Stimulated activated CD4-positive, alpha-beta T cell treated with anti-CD3 and anti-CD28 coated beads, Interleukin-2, amount 100 ng/mL, for 24 hours (primary cell): ENCODE results near the gene RECQL.
"Not testable (repeated sequence)": the region's sequence is repeated elsewhere in the genome, so short reads cannot be mapped to it uniquely, and the experiment has no call there.

Experiments used
- DNase-seq, 2 donors: peaks; one replicate each; pipeline ENCODE4 v3.0.0-alpha.2; 2020

Gene RECQL

DNA sequence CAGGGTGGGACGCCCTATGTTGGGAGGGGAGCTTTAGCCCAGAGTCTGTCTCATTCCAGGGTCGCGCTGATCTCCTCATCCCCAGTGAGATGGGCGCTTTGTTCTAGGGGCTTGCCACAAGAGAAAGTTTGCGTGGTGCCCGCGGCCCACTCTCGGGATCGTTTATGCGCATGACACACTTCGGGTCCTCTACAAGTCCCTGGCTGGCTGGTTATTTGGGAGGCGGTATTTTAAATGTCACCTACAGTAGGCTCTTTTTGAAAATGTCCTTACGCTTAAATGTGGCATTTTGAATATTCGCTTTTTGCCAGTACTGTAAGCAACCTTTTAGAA is 695 bp upstream of the RECQL start:
- DNase-seq: peak; percentile 32 to 53

GRCh38 chr12:21500786-21501257 is 613 bp downstream of the RECQL start:
- DNase-seq: no peak

- no peak for DNase-seq
These were observed 1.7 kb downstream of the RECQL start for GRCh38 chr12:21499765-21500164.

- no peak for DNase-seq
These were observed 15.4 kb downstream of the RECQL start for GRCh38 chr12:21485998-21486397.

GRCh38 chr12:21483531-21483930 is 17.9 kb downstream of the RECQL start:
- no peak for DNase-seq

GRCh38 chr12:21478756-21479455 is 22.5 kb downstream of the RECQL start:
- DNase-seq: no peak

DNA sequence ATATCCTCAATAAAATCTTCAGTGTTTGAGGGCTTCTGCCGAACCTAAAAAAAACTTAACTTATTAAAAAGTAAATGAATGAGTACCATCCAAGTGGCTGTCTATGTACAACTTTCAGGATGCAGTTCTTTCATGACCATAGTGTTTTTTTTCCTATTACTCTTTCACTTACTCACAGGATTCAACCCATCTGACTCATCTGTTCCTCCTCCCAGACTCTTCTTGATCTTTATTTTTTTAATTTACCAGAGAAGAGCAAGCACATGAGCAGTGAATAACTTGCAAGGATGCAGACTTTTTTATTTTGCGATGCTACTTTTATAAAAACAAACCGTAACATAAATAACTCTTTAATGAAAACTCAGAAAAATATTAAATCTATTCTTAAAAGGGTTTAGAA is 24.5 kb downstream of the RECQL start:
- no peak for DNase-seq

- no peak for DNase-seq
These were observed 25.9 kb downstream of the RECQL start for GRCh38 chr12:21475552-21475951.

DNA sequence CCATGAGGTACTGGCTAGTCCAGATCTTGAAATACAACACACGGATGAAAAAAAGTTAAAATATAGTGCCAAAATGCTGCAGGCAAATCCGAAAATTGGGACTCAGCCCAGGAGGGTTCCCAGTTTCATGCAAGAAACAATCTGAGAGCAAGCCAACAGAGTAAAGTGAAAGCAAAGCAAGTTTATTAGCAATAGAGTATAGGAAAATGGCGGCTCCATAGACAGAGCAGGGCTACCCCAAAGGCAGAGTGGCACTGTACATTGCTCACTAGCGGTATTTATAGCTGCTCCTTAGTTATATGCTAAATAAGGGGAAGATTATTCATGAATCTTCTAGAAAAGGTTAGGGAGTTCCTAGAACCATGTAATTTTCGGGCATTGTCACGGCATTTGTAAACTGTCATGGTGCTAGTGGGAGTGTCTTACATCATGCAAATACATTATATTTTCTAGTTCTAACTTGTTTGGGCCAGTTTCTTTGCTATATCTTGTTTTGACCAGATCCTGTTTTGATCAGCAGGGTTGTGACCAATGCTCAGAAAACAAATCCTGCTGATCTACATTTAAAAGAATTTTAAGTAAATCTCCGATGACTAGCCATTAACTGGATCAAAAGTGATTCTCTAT is 29.1 kb downstream of the RECQL start:
- no peak for DNase-seq

GRCh38 chr12:21471294-21471693 is 30.1 kb downstream of the RECQL start:
- DNase-seq: no peak

DNA sequence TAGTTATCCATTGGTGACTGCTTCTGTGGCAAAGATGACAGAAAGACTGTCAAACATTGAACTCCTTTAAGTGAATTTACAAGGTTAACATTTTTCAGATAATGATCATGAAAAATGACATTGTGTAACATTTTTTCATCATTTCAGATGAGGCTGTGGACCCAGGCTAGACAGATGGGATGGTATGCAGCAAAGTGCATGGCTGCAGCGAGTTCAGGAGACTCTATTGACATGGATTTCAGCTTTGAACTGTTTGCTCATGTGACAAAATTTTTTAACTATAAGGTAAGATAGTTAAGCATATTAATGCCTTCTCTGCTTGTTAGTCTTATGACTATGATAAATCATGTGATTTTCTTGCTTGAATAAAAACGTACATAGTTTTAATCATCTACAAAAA is 34.1 kb downstream of the RECQL start:
- not testable (repeated sequence) for DNase-seq

- no peak for DNase-seq
These were observed 42.0 kb downstream of the RECQL start for GRCh38 chr12:21459474-21459873.

DNA sequence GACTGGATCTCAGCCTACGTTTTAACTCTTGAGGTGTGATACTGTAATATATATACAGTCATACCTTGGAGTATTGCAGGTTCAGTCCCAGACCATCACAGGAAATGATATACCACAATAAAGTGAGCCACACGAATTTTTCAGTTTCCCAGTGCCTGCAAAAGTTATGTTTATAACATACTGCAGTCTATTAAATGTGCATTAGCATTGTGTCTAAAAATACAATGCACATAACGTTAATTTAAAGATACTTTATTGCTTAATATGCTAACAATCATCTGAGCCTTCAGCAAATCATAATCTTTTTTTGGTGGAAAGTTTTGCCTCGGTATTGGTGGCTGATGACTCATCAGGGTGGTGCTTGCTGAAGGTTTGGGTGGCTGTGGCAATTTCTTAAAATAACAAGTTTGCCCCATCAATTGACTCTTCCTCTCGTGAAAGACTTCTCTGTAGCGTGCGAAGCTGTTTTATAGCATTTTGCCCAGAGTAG is 45.1 kb downstream of the RECQL start:
- peak; percentile 26 to 47 for DNase-seq

DNA sequence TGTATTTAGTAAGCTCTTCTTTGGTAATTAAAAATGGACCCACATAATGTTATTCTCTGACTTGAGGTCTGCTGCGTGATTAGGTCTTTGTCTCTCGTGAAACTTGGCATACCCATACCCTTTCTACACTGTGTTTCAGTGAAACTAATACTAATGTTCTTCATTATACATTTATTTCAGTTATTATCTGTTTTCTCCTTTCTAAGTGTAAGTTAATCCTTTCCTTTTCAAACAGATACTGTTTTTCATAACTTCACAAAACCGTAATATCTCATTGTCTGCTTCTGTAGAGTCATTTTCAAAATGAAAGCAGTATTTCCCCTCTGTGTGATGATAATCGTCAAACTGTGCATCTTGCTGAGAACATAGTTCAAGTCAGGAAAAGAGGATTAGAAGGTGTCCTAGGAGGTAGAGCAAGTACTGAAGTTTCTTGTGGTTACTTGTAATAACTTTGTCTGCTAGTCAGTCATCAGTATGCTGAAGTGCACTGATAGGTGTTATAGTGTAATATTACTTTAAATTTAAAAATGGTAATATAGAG is 48.1 kb downstream of the RECQL start:
- DNase-seq: no peak

GRCh38 chr12:21451529-21451928 is 49.9 kb downstream of the RECQL start:
- DNase-seq: no peak

GRCh38 chr12:21444193-21445146 is 57.0 kb downstream of the RECQL start:
- no peak for DNase-seq

- no peak for DNase-seq
These were observed 62.1 kb downstream of the RECQL start for GRCh38 chr12:21439347-21439746.

GRCh38 chr12:21438643-21439042 is 62.8 kb downstream of the RECQL start:
- no peak for DNase-seq

GRCh38 chr12:21434699-21435098 is 66.7 kb downstream of the RECQL start:
- no peak for DNase-seq

DNA sequence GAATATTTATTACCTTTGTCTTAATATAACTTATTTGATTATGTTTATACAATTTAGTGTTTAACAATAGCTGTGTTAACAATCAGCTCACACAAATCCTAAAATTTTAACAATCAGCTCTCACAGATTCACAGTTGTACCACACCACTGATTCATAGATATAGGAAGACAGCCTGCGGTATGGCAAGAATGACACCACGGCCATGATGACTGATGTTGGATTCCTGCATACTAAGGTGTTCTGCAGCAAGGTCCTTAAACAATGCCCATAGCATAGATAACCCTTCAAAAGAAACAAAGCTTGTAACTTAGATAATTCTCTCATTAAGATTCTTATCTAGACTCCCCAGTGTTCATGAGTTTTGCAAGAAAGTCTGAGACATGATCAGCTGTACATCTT is 67.9 kb downstream of the RECQL start:
- DNase-seq: no peak

GRCh38 chr12:21429994-21430393 is 71.4 kb downstream of the RECQL start:
- DNase-seq: no peak

DNA sequence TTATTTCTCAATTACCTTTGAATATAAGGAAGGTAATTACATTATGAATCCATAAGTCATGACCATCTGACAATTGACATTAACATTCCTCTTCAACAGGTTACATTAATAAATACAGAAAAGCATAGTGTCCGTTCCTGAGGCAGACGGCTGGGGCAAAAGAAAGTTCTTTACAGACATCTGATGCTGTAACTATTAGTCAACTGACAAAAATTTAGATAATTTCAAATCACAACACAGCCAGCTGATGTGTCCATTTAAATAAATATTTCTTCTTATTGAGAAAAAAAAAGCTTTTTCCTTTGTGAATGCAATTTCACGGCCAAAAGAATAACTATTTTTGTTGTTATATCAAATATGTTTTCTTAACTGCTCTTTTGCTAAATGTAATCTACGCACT is 73.2 kb downstream of the RECQL start:
- no peak for DNase-seq

GRCh38 chr12:21419009-21419699 is 82.3 kb downstream of the RECQL start:
- DNase-seq: not testable (repeated sequence)
